ENCODE data around the gene NIM1K.

Gene NIM1K

DNA sequence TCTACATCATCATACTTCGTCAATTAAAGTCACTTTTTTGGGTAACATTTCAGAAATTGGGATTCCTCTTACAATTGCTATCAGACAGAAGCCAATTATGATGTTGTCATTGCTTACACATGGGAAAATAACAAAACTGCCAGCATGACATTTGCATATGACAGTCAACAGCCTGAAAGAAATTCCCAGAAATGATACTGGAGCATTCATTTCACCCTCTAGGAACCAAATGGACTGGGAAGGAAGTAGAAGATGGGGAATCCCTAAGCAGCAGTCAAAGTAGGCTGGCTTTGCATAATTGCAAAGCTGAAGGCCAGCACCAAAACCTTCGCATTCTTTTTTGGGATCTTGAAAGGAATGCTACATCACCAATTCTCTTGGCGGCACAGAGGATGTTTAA lies 110.5 kb downstream of the NIM1K start:
- ChIA-PET POLR2A (interaction anchor here (2.8 to 3.3 kb wide), 2 partner anchors 11 kb away, joined by 15 to 16 read pairs; partner anchors contain the start of gene HMGCS1), CTCF (interaction anchor here (0.7 to 3.5 kb wide), 4 partner anchors 76 to 394 kb away, joined by 3 to 21 read pairs (median 4); partner anchors contain the start of gene TMEM267)
- H3K4me1 ChIP-seq (ENCODE audit: control insufficient read depth, insufficient read depth, low read length) = peaks cover 8% of the 10 kb centered on the region; the same call in 1 of the 2 replicates
- peaks cover 10 to 60% of the 10 kb centered on the region in 2 experiments for H3K36me3 ChIP-seq (ENCODE audit: control insufficient read depth in 2 of 2, insufficient read depth in 1 of 2, low read length in 2 of 2)
- no peaks in the 10 kb centered on the region for H3K9me3 ChIP-seq (ENCODE audit: control insufficient read depth, insufficient read depth, low read depth, low read length)
- no peak overlapping the region for H3K4me3 ChIP-seq (ENCODE audit: low read depth, low read length)
- no peak overlapping the region for H3K27ac ChIP-seq (ENCODE audit: extremely low read depth, low read depth, low read length)
- TF ChIP-seq ZNF629 (tag by site-specific recombination; IDR thresholded peaks at IDR 0.05) (no peak), TRIM28 (IDR thresholded peaks at IDR 0.05; ENCODE audit: borderline replicate concordance, low read length) (no peak), ZNF624 (tag by site-specific recombination; IDR thresholded peaks at IDR 0.05) (no peak), ZNF366 (tag by site-specific recombination; conservative IDR thresholded peaks at IDR 0.05) (no peak), ZNF792 (tag by site-specific recombination; IDR thresholded peaks at IDR 0.05) (no peak), ZNF248 (tag by site-specific recombination; IDR thresholded peaks at IDR 0.05) (no peak), ZNF549 (tag by site-specific recombination; IDR thresholded peaks at IDR 0.05) (no peak), ZNF561 (tag by site-specific recombination; IDR thresholded peaks at IDR 0.05; ENCODE audit: borderline replicate concordance) (no peak), SP3 (tag by site-specific recombination; IDR thresholded peaks at IDR 0.05) (no peak), ZNF664 (tag by site-specific recombination; IDR thresholded peaks at IDR 0.05) (no peak), RBAK (tag by site-specific recombination; IDR thresholded peaks at IDR 0.05) (no peak), ZNF501 (tag by site-specific recombination; IDR thresholded peaks at IDR 0.05) (no peak), KLF10 (tag by site-specific recombination; IDR thresholded peaks at IDR 0.05) (no peak), ZNF585B (tag by site-specific recombination; IDR thresholded peaks at IDR 0.05) (no peak), ZNF211 (tag by site-specific recombination; IDR thresholded peaks at IDR 0.05; ENCODE audit: low read depth) (no peak)
- TF ChIP-seq, protein P1, sequence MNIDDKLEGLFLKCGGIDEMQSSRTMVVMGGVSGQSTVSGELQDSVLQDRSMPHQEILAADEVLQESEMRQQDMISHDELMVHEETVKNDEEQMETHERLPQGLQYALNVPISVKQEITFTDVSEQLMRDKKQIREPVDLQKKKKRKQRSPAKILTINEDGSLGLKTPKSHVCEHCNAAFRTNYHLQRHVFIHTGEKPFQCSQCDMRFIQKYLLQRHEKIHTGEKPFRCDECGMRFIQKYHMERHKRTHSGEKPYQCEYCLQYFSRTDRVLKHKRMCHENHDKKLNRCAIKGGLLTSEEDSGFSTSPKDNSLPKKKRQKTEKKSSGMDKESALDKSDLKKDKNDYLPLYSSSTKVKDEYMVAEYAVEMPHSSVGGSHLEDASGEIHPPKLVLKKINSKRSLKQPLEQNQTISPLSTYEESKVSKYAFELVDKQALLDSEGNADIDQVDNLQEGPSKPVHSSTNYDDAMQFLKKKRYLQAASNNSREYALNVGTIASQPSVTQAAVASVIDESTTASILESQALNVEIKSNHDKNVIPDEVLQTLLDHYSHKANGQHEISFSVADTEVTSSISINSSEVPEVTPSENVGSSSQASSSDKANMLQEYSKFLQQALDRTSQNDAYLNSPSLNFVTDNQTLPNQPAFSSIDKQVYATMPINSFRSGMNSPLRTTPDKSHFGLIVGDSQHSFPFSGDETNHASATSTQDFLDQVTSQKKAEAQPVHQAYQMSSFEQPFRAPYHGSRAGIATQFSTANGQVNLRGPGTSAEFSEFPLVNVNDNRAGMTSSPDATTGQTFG (tag by site-specific recombination; IDR thresholded peaks at IDR 0.05; ENCODE audit: borderline replicate concordance) = no peak
- TF ChIP-seq, protein P2, sequence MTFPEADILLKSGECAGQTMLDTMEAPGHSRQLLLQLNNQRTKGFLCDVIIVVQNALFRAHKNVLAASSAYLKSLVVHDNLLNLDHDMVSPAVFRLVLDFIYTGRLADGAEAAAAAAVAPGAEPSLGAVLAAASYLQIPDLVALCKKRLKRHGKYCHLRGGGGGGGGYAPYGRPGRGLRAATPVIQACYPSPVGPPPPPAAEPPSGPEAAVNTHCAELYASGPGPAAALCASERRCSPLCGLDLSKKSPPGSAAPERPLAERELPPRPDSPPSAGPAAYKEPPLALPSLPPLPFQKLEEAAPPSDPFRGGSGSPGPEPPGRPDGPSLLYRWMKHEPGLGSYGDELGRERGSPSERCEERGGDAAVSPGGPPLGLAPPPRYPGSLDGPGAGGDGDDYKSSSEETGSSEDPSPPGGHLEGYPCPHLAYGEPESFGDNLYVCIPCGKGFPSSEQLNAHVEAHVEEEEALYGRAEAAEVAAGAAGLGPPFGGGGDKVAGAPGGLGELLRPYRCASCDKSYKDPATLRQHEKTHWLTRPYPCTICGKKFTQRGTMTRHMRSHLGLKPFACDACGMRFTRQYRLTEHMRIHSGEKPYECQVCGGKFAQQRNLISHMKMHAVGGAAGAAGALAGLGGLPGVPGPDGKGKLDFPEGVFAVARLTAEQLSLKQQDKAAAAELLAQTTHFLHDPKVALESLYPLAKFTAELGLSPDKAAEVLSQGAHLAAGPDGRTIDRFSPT (tag by site-specific recombination; IDR thresholded peaks at IDR 0.05) = no peak
- TF ChIP-seq, protein P3, sequence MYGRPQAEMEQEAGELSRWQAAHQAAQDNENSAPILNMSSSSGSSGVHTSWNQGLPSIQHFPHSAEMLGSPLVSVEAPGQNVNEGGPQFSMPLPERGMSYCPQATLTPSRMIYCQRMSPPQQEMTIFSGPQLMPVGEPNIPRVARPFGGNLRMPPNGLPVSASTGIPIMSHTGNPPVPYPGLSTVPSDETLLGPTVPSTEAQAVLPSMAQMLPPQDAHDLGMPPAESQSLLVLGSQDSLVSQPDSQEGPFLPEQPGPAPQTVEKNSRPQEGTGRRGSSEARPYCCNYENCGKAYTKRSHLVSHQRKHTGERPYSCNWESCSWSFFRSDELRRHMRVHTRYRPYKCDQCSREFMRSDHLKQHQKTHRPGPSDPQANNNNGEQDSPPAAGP (tag by site-specific recombination; IDR thresholded peaks at IDR 0.05) = no peak
- TF ChIP-seq, protein P4, sequence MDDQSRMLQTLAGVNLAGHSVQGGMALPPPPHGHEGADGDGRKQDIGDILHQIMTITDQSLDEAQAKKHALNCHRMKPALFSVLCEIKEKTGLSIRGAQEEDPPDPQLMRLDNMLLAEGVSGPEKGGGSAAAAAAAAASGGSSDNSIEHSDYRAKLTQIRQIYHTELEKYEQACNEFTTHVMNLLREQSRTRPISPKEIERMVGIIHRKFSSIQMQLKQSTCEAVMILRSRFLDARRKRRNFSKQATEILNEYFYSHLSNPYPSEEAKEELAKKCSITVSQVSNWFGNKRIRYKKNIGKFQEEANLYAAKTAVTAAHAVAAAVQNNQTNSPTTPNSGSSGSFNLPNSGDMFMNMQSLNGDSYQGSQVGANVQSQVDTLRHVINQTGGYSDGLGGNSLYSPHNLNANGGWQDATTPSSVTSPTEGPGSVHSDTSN (CRISPR knock-in tag; IDR thresholded peaks at IDR 0.05) = no peak
- TF ChIP-seq, protein P5, sequence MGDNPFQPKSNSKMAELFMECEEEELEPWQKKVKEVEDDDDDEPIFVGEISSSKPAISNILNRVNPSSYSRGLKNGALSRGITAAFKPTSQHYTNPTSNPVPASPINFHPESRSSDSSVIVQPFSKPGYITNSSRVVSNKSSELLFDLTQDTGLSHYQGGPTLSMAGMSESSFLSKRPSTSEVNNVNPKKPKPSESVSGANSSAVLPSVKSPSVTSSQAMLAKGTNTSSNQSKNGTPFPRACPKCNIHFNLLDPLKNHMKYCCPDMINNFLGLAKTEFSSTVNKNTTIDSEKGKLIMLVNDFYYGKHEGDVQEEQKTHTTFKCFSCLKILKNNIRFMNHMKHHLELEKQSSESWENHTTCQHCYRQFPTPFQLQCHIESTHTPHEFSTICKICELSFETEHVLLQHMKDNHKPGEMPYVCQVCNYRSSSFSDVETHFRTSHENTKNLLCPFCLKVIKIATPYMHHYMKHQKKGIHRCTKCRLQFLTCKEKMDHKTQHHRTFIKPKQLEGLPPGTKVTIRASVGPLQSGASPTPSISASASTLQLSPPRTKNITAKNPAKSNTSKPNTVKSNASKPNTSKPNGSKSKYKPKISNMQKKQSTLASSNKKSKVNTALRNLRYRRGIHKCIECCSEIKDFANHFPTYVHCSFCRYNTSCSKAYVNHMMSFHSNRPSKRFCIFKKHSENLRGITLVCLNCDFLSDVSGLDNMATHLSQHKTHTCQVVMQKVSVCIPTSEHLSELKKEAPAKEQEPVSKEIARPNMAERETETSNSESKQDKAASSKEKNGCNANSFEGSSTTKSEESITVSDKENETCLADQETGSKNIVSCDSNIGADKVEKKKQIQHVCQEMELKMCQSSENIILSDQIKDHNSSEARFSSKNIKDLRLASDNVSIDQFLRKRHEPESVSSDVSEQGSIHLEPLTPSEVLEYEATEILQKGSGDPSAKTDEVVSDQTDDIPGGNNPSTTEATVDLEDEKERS (tag by site-specific recombination; IDR thresholded peaks at IDR 0.05) = no peak
